Omental fat pad (tissue), 4 donors: ENCODE data around the gene FAM78B. TPM values are rescaled to one million over a fixed set of nuclear protein-coding genes. Genes with fewer than 3 reads are reported as not detected.

Source experiments
- ATAC-seq: fragments of 150-250 bp; one replicate; pipeline ENCODE4 v1.9.1; 2016; ENCODE audit warnings: mild to moderate bottlenecking, moderate library complexity; ENCODE audit not compliant: low FRiP score
- DNase-seq: peaks from one replicate; pipeline ENCODE4 v3.0.0-alpha.2; 2019; ENCODE audit warnings: low spot score
- total RNA-seq, 4 donors: library from RNA; depleted of rRNA; stranded (reverse); fragments of >200 nt; gene quantifications; one replicate each; pipeline ENCODE4 v1.1.0, GENCODE V29; 2016
- TF ChIP-seq, protein P1 (sequence below), 3 donors: fragments of 450-650 bp; IDR thresholded peaks; one replicate each; pipeline ENCODE4 v1.5.1; 2016 to 2017; ENCODE audit warnings: antibody characterized with exemption in 3 of 3, mild to moderate bottlenecking in 3 of 3, moderate library complexity in 2 of 3

Gene FAM78B, protein sequence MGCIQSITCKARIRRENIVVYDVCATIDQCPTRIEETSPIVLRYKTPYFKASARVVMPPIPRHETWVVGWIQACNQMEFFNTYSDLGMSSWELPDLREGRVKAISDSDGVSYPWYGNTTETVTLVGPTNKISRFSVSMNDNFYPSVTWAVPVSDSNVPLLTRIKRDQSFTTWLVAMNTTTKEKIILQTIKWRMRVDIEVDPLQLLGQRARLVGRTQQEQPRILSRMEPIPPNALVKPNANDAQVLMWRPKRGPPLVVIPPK
- 1 to 10 TPM; 1.1 to 2.0 (median 1.5) TPM for total RNA-seq

DNA sequence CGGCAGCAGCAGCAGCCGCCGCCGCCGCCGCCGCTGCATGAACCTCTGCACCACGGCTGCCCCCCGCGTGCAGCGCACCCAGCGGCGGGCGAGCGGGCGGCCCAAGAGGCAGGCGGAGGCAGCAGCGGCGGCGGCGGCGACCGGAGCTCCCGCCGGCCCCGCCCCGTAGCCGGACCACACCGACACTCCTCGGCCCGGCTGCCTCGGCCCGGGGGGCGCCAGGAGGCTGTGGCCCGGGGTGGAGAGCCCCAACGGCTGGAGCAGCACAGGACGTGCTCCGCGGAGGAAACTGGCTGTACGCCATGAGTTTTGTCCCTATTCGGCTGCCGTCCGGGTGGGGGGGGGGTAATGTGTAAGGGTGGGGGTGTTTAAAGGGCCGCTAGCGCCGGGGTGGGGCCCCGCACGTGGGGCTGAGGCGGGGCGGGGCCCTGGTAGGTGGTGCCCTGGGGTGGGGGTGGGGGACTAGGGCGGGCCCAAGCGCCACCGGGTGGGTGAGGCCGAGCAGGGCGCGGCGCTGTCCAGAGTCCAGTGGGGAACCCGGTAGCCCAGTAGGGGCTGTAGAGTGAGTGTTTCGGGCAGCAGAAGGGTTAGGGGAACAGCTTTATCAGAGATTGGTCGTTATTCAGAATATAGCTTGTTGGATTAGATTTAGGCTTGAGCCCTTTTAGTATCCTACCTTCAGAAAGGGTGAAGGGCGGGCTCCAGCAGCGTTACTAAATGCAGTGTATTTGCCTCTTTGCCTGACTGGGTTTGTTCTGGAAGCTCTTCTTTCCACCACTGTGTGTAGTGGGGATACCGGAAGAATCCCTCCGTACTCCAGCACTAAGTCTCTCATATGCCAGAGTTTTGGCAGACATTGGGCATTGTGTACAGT lies at the start of gene FAM78B:
Gene FAM78B, minus strand, starts transcription at position 304 of the 874 bp plus-strand sequence. CDS start 753 bp downstream, outside the sequence.
- DNase-seq (peak; percentile 27), ATAC-seq (peak; percentile 82)
- TF ChIP-seq, protein P1, sequence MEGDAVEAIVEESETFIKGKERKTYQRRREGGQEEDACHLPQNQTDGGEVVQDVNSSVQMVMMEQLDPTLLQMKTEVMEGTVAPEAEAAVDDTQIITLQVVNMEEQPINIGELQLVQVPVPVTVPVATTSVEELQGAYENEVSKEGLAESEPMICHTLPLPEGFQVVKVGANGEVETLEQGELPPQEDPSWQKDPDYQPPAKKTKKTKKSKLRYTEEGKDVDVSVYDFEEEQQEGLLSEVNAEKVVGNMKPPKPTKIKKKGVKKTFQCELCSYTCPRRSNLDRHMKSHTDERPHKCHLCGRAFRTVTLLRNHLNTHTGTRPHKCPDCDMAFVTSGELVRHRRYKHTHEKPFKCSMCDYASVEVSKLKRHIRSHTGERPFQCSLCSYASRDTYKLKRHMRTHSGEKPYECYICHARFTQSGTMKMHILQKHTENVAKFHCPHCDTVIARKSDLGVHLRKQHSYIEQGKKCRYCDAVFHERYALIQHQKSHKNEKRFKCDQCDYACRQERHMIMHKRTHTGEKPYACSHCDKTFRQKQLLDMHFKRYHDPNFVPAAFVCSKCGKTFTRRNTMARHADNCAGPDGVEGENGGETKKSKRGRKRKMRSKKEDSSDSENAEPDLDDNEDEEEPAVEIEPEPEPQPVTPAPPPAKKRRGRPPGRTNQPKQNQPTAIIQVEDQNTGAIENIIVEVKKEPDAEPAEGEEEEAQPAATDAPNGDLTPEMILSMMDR (IDR thresholded peaks at IDR 0.05) = no peak

DNA sequence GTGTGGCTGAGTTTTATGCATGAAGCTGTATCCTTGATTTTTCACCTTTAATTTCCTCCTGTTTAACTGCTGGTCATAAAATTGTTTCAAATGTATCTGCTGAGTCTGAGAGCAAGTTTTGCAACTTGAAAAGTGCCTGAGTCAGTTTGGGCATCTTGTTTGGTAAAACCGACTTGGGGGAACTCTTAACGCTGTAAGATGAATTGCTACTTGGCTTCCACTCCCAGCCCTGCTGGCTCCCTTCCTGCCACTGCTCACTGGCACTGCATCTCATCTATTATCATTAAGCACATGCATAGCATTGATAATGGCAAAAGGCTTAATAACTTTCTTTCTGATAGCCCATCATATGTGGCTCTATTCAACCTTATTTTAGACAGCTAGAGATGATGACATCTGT lies 35.7 kb upstream of the FAM78B start:
- ATAC-seq (no peak), DNase-seq (no peak)
- TF ChIP-seq, protein P1 (IDR thresholded peaks at IDR 0.05) = no peak

DNA sequence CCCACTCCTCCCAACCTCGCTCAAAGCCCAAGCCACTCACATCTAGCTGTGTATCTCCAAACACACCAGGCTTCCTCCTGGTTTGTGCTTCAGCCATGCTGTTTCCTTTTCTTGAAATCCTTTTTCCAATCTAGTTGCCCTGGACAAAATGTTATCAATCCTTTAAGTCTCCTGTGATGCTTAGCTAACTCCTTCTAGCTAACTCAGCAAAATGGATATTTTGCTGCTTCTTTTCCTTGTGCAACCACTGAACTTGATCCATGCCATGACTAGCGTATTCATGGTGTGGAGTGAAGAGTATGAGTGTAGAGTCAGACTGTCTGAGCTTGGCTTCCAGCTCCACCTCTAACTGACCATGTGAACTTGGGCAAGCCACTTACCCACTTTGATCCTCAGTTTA lies 33.9 kb upstream of the FAM78B start:
- TF ChIP-seq, protein P1 (IDR thresholded peaks at IDR 0.05) = no peak
- ATAC-seq (no peak), DNase-seq (no peak)

DNA sequence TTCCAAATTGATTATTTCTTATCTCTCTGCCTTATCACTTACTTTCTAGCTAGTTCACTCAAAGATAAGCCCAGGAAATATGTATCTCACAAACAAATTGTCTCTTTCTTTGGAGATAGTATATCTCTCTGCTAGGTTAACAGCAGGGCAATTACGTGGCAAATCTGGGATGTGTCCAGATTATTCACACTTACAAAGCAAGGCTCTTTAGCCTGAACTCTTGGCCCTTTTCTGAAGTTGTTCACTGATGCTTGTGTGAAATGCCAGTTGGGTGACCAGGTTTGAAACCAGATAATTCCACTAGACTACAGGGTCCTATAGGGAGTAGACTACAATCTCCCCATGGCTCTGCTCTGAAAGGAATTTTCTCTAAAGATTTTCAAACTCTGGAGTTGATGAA lies 30.8 kb upstream of the FAM78B start:
- ATAC-seq = peak; percentile 86
- TF ChIP-seq, protein P1 (IDR thresholded peaks at IDR 0.05) = no peak
- no peak for DNase-seq

DNA sequence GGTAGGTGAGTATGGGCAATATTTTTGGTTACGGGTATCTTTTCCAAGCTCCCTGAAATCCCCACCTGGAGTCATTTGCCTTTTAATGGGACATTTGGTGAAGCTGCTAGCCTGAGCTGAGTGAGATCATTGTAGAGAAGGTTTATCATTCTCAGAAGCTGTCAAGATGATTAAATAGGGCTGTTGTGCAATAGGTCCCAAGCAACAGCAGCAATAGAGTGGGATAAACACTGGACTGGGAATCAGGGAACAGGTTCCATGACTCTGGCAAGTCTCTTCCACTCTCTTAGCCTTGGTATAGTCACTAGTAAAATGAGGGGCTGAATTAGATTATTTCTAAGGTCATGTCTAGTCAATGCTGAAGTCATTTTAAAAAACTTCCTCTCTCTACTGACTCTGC lies 30.3 kb upstream of the FAM78B start:
- ATAC-seq (peak; percentile 88), DNase-seq (no peak)

DNA sequence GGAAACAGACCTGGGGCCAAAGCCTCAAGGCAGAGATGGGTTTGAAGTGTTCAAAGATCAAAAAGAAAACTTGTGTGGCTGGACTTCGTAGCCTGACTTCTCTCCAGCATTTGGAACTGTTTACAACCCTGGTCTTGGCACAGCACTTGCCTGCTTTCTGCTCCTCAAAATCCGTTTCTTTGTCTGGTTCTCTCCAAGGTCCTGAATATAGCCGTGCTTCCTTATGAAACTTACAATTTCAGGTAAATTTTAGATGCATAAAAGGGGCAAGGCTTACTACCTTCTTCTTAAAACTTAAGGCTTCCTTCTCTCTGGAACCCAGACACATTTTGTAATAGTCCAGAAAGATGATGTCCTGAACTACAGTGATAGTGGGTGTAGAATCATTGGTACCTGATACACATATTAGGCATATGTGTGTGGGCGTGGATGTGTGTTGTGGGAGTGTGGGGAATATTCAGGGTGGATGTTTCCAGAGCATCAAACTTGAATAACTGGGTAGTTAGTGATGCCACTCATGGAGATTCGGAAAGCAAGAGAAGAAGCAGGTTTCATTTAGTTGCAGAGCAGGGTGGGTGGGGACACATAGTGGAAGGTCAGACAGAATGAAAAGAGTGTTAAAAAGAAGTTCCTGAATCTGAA lies 26.4 kb upstream of the FAM78B start:
- DNase-seq (no peak), ATAC-seq (no peak)
- TF ChIP-seq, protein P1 (IDR thresholded peaks at IDR 0.05) = no peak

More for the DNA sequence above, 30.3 kb upstream of the FAM78B start:
- TF ChIP-seq, protein P1 (IDR thresholded peaks at IDR 0.05) = no peak
